Fibroblast of skin of abdomen (primary cell): ENCODE measurements around the gene SLFN14.
A peak's percentile ranks its signal among the peaks of the same experiment; 100 is the strongest.
"Not testable (repeated sequence)": the region's sequence is repeated elsewhere in the genome, so short reads cannot be mapped to it uniquely, and the experiment has no call there.

Experiments used
- DNase-seq: peaks from one replicate; pipeline ENCODE4 v3.0.0-alpha.2; 2013

The SLFN14 gene

DNA sequence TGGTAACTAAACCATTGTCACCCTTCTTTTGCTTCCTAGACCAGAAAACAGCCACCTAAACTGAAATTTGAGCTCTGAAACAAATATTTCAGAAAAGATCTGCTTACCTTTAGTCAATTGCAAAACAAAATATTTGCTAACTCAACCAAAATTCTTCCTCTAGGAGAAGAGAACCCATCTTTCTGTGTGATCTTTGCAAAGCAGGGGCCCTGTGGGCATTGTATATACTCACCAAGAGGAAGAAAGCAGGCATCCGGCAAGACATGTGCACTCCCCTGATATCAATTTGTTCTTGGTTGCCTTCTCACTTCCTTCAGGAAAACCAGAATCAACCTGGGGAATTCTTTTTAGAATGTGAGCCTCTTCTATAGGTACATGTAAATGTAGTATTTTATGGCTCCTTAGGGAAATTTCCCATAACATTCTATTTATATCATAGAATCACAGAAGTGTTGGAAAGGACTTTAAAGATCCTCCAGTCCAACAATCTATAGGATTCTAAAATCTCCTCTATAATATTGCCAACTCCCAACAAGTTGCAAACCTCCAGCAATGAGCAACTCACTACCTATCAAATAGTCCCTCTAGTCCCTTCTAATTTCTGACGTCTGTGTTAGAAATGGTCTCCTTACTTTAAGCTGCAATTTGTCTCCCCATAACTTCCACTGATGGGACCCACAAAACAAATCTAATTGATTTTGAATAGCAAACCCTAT lies 966 bp downstream of the SLFN14 start:
- DNase-seq: no peak

DNA sequence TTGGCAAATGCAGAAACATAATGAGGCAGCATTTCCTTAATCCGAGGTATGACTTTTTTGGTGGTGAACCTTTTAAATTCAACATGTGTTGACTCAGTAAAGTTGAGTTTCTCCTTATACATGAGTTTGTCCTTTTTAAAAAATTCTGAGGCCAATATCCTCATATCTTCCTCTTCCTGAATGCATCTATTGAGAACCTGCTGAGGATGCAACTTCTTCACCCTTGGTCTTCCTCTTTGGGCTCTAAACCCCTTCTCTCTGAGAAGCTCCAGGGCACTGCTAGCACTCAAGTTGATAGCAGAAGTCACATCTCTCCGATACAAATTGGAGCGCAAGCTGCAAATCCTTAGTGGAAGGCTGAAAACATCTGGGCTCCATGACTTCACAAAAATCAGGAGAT lies 3.3 kb downstream of the SLFN14 start:
- no peak for DNase-seq

DNA sequence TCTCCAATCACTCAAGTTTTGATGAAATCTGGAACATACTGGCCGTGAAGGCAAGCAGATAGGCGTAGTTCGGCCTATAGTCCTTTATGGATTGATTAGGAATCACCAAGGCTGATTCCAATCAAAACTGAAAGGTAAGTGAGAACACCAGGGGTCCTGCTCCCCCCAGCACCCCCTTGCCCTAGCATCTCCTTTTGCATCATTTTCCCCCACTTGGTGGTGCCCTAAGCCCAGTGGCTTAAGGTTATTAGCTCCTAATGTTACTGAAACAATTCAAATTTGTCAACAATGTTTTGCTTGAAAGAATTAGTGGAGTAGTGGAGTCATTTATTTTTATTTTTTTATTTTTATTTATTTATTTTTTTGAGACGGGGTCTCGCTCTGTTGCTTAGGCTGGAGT lies 4.9 kb downstream of the SLFN14 start:
- no peak for DNase-seq

DNA sequence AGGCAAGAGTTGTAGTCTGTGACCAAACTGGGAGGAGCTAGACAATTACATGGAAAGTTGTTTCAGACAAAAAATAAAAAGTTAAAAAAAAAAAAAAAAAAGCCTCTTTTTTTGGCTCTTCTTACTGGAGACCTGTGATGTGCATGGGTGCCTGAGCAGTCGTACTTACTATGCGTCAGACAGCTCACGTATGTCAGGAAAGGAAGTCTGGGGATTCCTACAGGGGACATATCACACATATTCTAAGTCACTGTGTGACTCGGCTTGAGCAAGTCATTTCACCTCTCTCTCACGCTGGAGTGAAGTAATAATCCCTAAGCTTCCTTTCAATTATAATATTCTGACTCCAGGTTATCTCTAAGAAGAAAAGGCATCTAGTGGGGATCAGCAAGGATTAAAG lies 6.0 kb downstream of the SLFN14 start:
- DNase-seq: no peak

DNA sequence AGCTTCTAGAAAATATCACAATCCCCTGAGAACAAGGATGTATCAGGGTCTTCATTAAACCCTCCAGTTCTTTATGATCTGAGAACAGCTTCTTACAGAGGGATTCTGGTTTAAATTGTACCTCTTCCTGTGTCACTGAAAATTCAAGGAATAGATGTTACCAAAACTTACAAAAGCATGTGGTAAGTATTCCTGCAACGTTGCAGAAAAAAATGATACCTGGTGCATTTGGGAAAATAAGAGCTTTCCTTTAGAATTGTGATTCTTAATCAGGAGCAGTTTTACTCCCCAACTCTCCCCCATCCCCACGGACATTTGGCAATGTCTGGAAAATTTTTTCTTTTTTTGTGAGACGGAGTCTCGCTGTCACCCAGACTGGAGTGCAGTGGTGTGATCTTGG lies 7.3 kb downstream of the SLFN14 start:
- no peak for DNase-seq

DNA sequence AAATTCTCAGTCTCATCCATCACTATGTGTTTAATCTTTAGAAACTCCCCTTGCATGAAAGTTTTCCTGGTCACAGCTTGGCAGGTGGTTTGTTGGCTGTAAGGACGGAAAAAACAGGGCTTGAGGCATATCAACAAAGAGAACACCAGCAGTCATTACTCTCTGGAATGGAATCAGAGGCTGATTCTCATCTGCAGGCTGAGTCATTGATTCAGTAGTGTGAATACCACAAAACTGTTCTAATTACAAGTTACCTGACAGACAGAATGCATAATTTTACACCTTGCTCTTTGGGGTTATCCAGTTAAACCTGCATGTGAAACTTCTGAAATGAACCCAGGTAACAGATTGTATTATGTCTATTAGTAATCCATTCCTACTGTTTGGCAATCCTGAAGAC lies 11.6 kb downstream of the SLFN14 start:
- no peak for DNase-seq

DNA sequence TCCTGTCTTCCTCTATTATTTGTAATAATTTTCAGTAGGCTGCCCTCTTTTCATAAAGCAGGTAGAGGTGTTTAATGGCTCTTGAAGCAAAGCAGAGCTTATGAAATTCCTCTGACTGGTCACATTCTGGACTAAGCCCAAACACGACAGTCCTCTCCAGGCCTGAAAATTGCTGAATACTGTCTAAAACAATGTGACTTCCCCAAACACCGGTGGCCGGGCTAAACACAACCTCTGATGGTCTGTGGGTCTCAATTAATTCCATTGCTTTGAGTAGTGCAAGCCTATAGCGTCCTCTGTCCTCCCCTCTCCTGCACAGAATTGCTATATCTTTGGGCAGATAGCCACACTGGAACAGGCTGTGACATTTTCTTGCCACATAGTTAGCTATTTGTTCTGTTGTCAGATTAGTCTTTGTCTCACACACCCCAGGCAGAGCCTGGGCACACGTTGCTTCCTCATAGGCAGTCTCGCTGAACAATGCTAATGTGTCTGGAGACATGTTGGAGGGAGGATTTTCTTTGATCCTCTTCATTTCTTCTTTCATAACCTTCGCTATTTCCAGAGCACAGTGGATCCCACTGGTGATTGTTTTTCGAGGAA lies 12.3 kb downstream of the SLFN14 start:
- DNase-seq: no peak

DNA sequence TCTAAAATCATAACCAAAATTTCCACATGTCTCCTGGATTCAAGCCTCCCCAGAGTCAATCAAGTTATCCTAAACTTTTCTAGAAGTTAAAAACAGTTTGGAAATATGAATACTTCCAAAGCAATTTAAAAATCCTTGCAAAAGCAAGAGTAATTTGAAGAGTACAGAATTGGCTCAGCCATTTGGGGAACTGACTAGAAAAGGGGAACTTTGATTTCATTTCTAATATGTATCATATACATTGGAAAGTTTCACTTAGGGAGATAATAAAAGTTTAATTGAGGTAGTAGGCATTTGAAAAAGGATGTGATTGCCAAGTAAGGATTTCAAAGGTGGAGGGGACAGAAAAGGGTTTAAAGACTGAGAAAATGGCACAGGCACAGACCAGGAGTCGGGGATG lies 14.1 kb downstream of the SLFN14 start:
- no peak for DNase-seq

DNA sequence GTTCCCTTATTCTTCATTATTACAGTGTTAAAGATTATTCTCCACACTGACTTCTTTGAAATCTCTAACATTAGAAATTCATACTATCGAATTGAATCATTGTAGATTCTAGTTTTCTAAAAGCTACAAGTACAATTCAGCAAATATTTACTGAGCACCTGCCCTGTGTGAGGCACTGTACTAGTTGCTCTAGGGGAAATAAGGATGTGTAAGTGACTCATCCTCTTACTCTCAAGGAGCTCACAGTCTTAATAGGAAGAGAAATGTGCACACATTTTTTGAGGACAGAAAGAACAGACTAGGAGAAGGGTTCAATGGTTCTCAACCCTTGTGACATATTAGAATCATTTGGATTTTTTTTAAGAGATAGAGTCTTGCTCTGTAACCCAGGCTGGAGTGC lies 15.5 kb downstream of the SLFN14 start:
- no peak for DNase-seq

DNA sequence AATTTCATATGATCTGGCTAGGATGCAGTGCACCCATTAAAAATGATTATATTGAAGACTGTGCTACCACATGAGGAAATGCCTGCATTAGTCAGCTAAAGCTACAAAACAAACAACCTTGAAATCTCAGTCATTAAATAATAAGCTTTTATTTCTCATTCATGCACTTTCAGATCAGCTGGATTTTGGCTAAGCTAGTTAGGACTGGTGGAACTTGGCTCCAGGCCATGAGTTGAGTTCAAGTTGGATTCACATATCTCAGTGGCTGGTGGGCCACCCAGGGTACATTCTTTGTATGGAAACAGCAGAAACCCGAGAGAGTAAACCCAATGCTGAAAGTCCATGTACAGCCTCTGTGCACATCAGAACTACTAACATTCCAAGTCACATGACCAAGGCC lies 16.8 kb downstream of the SLFN14 start:
- DNase-seq: peak; percentile 2

DNA sequence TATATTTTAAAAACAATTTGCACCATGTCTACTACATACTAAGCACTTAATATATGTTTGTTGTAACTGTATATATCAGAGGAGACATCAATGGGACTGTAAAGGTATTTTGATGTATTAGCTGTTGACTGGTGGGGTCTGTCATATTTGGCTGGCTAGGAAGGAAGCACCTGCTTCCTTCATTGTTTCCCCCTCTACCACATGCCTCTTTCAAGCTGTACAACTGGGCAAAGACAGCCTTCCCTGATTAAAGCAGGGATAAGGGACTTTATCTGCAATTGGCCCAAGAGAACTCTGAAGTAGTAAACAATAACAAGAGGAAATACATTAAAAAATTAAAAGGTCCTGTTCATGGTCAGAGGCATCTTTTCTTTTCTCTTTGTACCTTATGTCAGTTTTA lies 17.6 kb downstream of the SLFN14 start:
- DNase-seq: no peak

DNA sequence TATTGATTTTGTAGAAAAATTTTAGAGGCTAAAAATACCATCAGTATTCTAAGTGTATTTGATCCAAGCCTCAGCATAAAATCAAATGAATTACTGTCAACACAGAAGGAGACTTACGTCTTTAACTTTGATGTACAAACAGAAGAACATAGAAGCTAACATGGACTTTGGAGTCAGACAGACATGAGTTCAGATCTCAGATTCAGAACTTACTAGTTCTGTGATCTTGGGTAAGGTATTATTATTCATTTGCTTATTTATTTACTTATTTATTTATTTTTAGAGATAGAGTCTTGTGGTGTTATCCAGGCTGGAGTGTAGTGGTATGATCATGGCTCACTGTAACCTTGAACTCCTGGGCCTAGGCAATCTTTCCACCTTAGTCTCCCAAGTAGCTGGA lies 19.2 kb downstream of the SLFN14 start:
- no peak for DNase-seq

DNA sequence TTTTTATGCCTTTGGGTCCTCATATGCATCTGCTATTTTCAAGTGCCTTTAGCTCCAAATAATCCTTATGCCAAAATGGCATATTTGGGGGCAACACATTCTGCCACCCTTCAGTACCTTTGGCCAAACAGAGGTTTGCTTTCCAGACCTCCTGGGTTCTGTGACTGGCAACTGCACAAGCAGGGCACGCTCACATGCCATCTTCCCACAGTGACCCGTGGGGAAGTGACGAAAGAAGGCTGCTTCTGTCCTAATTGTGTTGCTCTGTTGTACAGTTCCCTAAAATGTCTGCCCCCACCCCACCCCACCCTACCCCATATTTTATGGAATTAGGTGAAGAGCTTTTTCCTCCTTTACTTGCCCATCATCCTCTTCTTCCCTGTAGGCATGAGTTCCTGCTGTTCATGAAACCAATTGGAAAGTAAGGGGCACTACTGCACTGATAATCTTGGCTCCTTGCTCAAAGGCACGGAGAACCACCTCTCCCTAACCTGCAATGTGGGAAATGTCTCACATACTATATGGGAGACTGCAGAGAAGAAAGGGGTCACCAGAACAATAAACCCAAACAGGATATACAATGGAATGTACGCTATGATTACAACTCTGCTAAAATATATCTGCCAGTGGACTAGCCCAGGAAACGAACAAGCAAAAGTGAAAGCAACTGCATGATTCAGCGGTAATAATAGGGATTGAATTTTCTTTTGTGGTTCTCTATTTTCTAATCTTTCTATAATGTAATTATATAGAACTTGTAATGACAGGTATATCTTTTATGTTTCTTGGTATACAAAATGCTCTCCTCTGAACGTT lies 19.8 kb downstream of the SLFN14 start:
- peak; percentile 15 for DNase-seq

DNA sequence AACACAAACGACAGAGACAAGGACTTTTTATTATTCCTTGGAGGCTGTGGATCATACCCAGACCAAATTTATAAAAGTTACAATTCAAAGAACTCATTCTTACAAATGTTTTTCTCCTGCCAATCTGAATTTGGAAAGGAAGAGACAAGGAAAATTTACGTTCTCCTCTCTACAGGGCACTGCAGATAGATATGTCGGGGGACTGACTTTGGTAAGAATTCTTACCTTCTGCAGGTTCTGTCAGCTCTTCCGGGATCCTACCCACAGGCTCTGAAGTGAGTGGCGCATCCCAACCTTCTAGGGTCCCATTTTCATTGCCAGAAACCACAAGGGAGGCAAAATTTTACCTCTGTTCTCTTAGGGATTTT lies 21.0 kb downstream of the SLFN14 start:
- DNase-seq: no peak

DNA sequence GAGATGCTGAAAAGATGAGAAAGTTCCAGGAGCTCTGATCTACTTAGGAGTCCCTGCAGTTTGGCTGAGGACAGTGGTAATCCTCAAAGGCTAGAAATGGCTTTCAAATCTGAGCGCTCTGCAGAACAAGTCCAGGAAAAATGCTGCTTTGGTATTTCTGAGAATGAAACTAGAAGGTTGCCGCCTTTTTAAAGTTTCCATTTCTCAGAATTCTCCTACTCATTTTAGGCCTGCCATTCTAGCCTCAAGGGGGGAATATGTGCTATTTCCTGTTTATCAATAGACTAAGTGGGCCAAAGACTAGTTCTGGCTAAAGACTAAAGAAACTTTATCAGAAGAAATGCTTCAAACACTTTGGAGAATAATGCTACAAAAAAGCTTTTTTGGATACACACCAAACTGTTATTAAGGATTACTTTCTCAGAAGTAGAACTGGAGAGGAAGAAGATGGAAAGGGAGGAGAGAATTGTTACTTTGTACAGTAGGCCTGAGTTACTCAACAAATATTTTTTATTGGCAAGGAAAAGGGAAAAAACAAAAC lies 22.9 kb downstream of the SLFN14 start, which contains the start of gene SLFN12L:
TSS of gene SLFN12L (minus strand) at position 78 of the 541 bp plus-strand sequence. CDS start 15,314 bp downstream, outside the sequence.
- DNase-seq: no peak

DNA sequence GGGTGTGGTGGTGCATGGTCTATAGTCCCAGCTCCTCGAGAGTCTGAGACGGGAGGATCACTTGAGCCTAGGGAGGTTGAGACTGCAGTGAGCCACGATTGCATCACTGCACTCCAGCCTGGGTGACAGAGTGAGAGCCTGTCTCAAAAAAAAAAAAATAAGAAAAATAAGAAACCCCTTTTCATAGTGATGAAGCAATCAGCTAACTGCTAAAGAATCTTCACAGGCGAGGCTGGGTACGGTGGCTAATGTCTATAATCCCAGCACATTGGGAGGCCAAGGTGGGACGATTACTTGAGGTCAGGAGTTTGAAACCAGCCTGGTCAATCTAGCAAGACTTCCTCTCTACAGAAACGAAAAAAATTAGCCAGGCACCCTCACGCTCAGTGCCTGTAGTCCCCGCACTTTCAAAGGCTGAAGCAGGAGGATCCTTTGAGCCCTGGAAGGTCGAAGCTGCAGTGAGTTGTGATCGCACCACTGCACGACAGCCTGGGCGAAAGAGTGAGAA lies 23.9 kb downstream of the SLFN14 start:
- no peak for DNase-seq

DNA sequence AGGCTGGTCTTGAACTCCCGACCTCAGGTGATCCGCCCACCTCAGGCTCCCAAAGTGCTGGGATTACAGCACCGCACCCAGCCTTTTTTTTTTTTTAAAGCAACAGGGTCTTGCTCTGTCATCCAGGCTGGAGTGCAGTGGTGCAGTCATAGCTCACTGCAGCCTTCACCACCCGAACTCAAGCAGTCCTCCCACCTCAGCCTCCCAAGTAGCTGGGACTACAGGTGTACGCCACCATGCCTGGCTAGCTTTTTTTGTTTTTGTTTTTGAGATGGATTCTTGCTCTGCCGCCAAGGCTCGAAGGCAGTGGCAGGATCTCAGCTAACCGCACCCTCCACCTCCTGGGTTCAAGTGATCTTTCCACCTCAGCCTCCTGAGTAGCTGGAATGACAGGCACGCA lies 25.2 kb downstream of the SLFN14 start:
- DNase-seq: not testable (repeated sequence)

DNA sequence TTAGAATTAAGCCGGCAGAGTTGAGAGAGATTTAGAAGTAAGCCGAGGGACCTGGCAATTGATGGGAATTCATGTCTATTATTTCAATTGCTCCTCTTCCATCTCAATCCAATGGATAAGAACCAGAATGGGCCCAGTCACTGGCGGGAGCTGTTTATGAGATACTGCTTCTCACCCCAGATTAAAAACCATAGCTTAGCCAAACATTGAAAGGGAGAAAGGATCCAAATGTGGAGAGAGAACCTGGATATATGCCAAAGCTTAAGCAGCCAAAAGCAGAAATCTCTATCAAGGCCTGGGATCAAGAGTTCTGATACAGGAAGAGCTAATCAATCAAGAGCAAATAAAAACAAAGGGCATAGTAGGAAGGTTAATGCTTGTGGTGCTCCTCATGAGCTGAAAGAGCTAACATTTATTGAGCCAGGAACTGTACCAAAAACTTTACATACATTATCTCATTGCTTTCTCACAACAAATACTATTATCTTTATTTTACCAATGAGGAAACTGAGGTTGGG lies 26.0 kb downstream of the SLFN14 start:
- DNase-seq: no peak

DNA sequence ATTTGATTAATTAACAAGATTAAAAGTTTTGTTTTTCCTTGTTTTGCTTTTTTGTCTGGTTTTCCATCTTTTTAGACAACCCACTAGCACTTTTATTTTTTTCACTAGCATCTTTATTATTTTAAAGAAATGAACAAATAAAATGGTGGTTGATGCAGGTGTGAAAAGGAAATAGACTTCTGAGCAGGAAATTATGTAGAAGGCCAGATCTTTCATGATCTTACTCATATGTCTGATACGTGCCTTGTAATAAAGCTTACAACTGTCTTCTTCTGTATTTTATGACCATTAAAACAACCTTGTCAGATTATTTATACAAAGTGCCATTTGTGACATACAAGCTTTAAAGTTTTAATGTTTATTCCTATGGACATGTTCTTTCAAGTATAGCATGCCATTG lies 29.5 kb downstream of the SLFN14 start:
- DNase-seq: no peak

DNA sequence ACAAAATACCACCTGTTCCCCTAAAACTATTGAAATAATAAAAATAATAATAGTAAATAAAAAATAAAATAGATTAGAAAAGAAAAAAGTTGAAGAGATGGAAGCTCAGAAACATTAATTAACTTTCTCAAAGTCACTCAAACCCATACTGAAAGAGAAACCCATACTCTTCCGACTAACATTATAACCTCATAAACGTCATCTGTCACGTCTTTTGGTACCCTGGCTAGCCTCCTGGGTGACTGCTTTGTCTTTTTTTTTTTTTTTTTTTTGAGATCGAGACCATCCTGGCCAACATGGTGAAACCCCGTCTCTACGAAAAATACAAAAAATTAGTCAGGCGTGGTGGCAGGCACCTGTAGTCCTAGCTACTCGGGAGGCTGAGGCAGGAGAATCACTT lies 30.8 kb downstream of the SLFN14 start:
- DNase-seq: no peak

DNA sequence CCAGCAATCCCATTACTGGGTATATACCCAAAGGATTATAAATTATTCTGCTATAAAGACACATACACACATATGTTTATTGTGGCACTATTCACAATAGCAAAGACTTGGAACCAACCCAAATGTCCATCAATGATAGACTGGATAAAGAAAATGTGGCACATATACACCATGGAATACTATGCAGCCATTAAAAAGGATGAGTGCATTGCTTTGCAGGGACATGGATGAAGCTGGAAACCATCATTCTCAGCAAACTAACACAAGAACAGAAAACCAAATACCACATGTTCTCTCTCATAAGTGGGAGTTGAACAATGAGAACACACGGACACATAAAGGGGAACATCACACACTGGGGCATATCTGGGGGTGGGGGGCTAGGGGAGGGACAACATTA lies 31.3 kb downstream of the SLFN14 start:
- DNase-seq: not testable (repeated sequence)

DNA sequence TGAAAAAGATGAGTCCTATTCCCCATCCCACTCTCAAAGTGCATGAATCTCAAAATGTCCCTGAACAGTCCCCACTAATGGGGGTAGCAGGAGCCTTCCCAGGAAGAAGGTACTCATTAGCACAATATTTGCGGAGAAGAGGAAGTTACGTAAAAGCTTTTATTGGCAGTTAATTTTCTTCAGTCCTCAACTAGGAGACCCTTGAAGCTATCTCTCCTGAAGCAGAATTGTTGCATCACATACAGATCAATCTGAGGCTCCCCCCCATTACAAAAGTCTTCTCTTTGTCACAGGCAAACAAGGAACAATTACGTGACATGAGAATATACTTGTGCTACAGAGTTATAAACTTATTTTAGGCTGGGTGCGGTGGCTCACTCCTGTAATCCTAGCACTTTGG lies 37.3 kb downstream of the SLFN14 start:
- no peak for DNase-seq

DNA sequence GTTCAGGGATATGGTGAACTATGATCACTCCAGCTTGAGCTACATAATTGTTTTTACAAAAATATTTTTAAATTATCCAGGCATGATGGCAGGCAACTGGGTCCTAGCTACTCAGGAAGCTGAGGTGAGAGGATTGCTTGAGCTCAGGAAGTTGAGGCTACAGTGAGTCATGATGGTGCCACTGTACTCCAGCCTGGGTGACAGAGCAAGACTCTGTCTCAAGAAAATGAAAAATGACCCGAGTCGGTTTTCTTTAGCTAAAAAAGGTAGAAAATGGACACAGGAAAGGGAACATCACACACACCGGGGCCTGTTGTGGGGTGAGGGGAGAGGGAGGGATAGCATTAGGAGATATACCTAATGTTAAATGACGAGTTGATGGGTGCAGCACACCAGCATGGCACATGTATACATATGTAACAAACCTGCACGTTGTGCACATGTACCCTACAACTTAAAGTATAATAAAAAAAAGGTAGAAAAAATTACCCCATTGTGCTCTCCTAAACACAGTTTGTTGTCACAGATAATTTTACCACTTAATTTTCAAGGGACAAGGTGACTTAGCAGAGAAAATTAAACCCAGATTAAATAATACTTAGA lies 38.9 kb downstream of the SLFN14 start:
- DNase-seq: not testable (repeated sequence)
